Measurements from ENCODE around the gene FKBP9. TPM values are rescaled to one million over a fixed set of nuclear protein-coding genes. Genes with fewer than 3 reads are reported as not detected.

The FKBP9 gene
- total and polyA plus RNA-seq, 2 of the 8 experiments (the other 6 are each of a cell fraction or from before 2014, with no cell fraction given) = 7.2 to 10.1 TPM

DNA sequence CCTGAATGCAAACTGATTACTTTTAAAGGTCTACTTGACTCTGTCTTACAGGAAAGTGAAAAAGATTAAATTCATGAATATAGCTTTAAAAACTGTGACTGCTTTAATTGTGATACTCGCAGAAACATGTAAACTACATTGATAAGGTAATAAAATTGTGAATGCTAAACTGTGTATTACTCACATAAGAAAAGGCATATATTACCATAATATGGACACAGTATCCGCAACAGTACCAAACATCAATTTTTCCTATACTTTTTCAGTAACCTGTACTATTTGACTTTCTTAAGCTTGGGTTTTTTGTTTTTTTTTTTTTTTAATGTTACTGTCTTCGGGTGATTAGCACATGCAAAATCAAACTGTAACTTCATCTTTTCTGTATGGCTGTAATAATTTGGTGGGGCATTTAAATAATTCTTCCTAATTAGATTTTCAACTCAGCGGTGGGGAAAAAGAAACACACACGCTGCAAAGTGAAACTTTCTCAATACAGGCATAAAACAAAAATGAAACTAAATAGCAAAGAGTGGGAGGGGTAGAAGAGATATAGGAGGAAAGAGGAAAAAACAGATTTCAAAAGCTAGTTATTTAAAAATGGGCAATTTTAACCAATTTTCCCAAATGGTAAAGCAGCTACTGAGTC, 82.1 kb downstream of the FKBP9 start:
- Histone ChIP-seq H4K5ac (ENCODE audit: insufficient read length, low read depth, low read length) (no peak overlapping the region), H2BK15ac (ENCODE audit: low read length) (no peak overlapping the region), H3K4ac (replicated peaks; ENCODE audit: insufficient read length, low read depth, low read length) (no peak overlapping the region), H3K23me2 (ENCODE audit: low read depth, low read length) (no peaks in the 10 kb centered on the region), H2BK5ac (ENCODE audit: low read depth, low read length) (no peak overlapping the region), H4K91ac (replicated peaks; ENCODE audit: insufficient read length, low read length) (no peak overlapping the region), H2BK120ac (replicated peaks; ENCODE audit: low read depth, low read length) (no peak overlapping the region), H3K79me2 (ENCODE audit: control insufficient read depth in 1 of 2, insufficient read depth in 2 of 2, low read length in 2 of 2) (peaks cover 0 to 72% of the 10 kb centered on the region in 2 experiments; a peak in 3 of 4 replicates), H3K23ac (ENCODE audit: insufficient read length) (no peak overlapping the region), H3K4me1 (replicated peaks in 1 of 4; ENCODE audit: control insufficient read depth in 3 of 4, insufficient read depth in 4 of 4, low read length in 3 of 4) (no peaks in the 10 kb centered on the region), H3K36me3 (ENCODE audit: control insufficient read depth in 2 of 4, insufficient read depth in 4 of 4, low read length in 3 of 4) (peaks cover 0 to 3% (median 0%) of the 10 kb centered on the region in 4 experiments; a peak in 1 of 8 replicates), H3K4me2 (ENCODE audit: insufficient read depth in 1 of 2, low read depth in 2 of 2, low read length in 2 of 2) (no peak overlapping the region), H3K9me3 (ENCODE audit: insufficient read depth in 2 of 2, low read depth in 1 of 2, low read length in 1 of 2) (no peaks in the 10 kb centered on the region), H3K79me1 (ENCODE audit: low read depth, low read length) (peaks cover 3% of the 10 kb centered on the region; the same call in 1 of the 2 replicates), H3K27me3 (replicated peaks in 1 of 4; ENCODE audit: control insufficient read depth in 3 of 4, extremely low read depth in 1 of 4, insufficient read depth in 3 of 4, low read length in 3 of 4) (no peaks in the 10 kb centered on the region), H3K18ac (ENCODE audit: extremely low read depth, low read length) (no peak overlapping the region), H3K4me3 (ENCODE audit: extremely low read depth in 1 of 4, insufficient read depth in 2 of 4, low read depth in 3 of 4, low read length in 4 of 4) (no peak overlapping the region), H3K9ac (replicated peaks in 1 of 4; ENCODE audit: extremely low read depth in 1 of 4, low read depth in 3 of 4, low read length in 3 of 4) (no peak overlapping the region), H3K14ac (ENCODE audit: insufficient read length) (no peak overlapping the region), H2AK5ac (ENCODE audit: low read depth, low read length) (no peak overlapping the region), H4K8ac (ENCODE audit: extremely low read depth, insufficient read depth, low read length) (no peak overlapping the region), H2BK20ac (ENCODE audit: low read length) (no peak overlapping the region), H4K20me1 (replicated peaks in 1 of 2; ENCODE audit: control insufficient read depth in 1 of 2, insufficient read depth in 2 of 2, low read length in 2 of 2) (peaks cover 0 to 3% of the 10 kb centered on the region in 2 experiments), H3K27ac (ENCODE audit: low read depth, low read length) (no peak overlapping the region), H3K56ac (replicated peaks; ENCODE audit: insufficient read length, low read depth, low read length) (no peak overlapping the region), H2BK12ac (ENCODE audit: low read depth, low read length) (no peak overlapping the region), H2AFZ (ENCODE audit: low read length) (no peak overlapping the region)
- FAIRE-seq (no peak), DNase-seq (ENCODE audit: low read depth in 1 of 2, low spot score in 2 of 2) (no peak)
- POLR2A ChIA-PET (ENCODE audit: partially characterized antibody) = no interaction called here
- CTCF ChIA-PET (ENCODE audit: partially characterized antibody) = interaction anchor here (0.6 to 1.1 kb wide), 3 partner anchors 9 to 69 kb away, joined by 3 to 4 read pairs (median 4); no protein-coding TSS in a partner anchor
- 76% methylated on average over 5 of the region's 5 CpGs; no CpG with 5 or more reads in 1 of the 2 experiments for WGBS, 2 experiments (ENCODE audit: extremely low coverage in 1 of 2, insufficient coverage in 1 of 2, insufficient read length in 1 of 2, insufficient replicate concordance in 2 of 2, low coverage in 1 of 2, low lambda C conversion rate in 2 of 2, missing lambda C conversion rate in 1 of 2)
- TF ChIP-seq FOSL1 (IDR thresholded peaks at IDR 0.05; ENCODE audit: insufficient read depth, low read depth, low read length) (no peak), SIX5 (IDR thresholded peaks at IDR 0.05; ENCODE audit: low read depth, low read length) (no peak), TEAD4 (IDR thresholded peaks at IDR 0.05; ENCODE audit: low read depth, low read length) (no peak), YY1 (IDR thresholded peaks at IDR 0.05; ENCODE audit: low read depth, low read length) (no peak), JUN (IDR thresholded peaks at IDR 0.05; ENCODE audit: low read depth, low read length) (no peak), RFX5 (IDR thresholded peaks at IDR 0.05; ENCODE audit: borderline replicate concordance, low read depth, low read length) (no peak), SAP30 (IDR thresholded peaks at IDR 0.05; ENCODE audit: insufficient read depth, insufficient replicate concordance, low read length) (no peak), ZNF274 (IDR thresholded peaks at IDR 0.05; ENCODE audit: borderline replicate concordance, extremely low read depth, low read length) (no peak), POLR2A (IDR thresholded peaks at IDR 0.05; ENCODE audit: control extremely low read depth in 1 of 2, low read depth in 2 of 2, low read length in 2 of 2) (no peak), GTF2F1 (IDR thresholded peaks at IDR 0.05; ENCODE audit: borderline replicate concordance, low read depth, low read length) (no peak), SIRT6 (IDR thresholded peaks at IDR 0.05; ENCODE audit: low read length) (no peak), KDM1A (IDR thresholded peaks at IDR 0.05; ENCODE audit: borderline replicate concordance, low read length) (no peak), BCL11A (IDR thresholded peaks at IDR 0.05; ENCODE audit: low read depth in 2 of 2, low read length in 2 of 2) (no peak)

Data from H1 (cell line).